Spleen (tissue), 11 donors: ENCODE data around the gene PRSS21. TPM values are rescaled to one million over a fixed set of nuclear protein-coding genes. Genes with fewer than 3 reads are reported as not detected.
A peak's percentile ranks its signal among the peaks of the same experiment; 100 is the strongest.

Experiments used
- DNase-seq: peaks from one replicate; pipeline ENCODE4 v3.0.0-alpha.2; 2020
- H3K27ac ChIP-seq, 8 donors: fragments of 200-600 bp; sonication (generic) in 7 of 8; 1 replicate in 4 of 8; 2 replicates in 4 of 8; pipeline versions ENCODE4 v1.5.0 to v1.8.0; 2016 to 2021; ENCODE audit warnings: inconsistent platforms in 4 of 8, mild to moderate bottlenecking in 4 of 8, moderate library complexity in 1 of 8
- H3K27me3 ChIP-seq, 7 donors: fragments of 200-600 bp; sonication (generic) in 6 of 7; replicated peaks in 1 of 7; 1 replicate in 4 of 7; 2 replicates in 3 of 7; pipeline versions ENCODE4 v1.5.0 to v1.8.0; 2016 to 2021; ENCODE audit warnings: inconsistent platforms in 3 of 7, mild to moderate bottlenecking in 1 of 7
- H3K36me3 ChIP-seq, 6 donors: fragments of 200-600 bp; sonication (generic) in 5 of 6; 1 replicate in 4 of 6; 2 replicates in 2 of 6; pipeline versions ENCODE4 v1.5.0 to v1.8.0; 2016 to 2021; ENCODE audit warnings: inconsistent platforms in 2 of 6
- H3K4me1 ChIP-seq, 6 donors: fragments of 200-600 bp; sonication (generic) in 5 of 6; 1 replicate in 3 of 6; 2 replicates in 3 of 6; pipeline versions ENCODE4 v1.5.0 to v1.8.0; 2016 to 2021; ENCODE audit warnings: inconsistent platforms in 3 of 6
- H3K4me3 ChIP-seq, 8 donors: fragments of 200-600 bp; sonication (generic) in 7 of 8; 1 replicate in 4 of 8; 2 replicates in 4 of 8; pipeline versions ENCODE4 v1.5.0 to v1.8.0; 2016 to 2021; ENCODE audit warnings: inconsistent platforms in 4 of 8, mild to moderate bottlenecking in 4 of 8, moderate library complexity in 2 of 8
- H3K9me3 ChIP-seq, 8 donors: fragments of 200-600 bp; sonication (generic) in 7 of 8; 1 replicate in 4 of 8; 2 replicates in 4 of 8; pipeline versions ENCODE4 v1.5.0 to v1.8.0; 2016 to 2021; ENCODE audit warnings: inconsistent platforms in 4 of 8
- CTCF ChIP-seq, 11 experiments: fragments of 200-600 bp in 7 of 11; fragments of 450-650 bp in 4 of 11; sonication (generic) in 4 of 11; IDR thresholded peaks in 8 of 11; conservative IDR thresholded peaks in 3 of 11; 1 replicate in 7 of 11; 2 replicates in 4 of 11; pipeline versions ENCODE4 v1.4.0 to v1.8.0; 2016 to 2021; ENCODE audit warnings: antibody characterized with exemption in 11 of 11, inconsistent platforms in 4 of 11, mild to moderate bottlenecking in 1 of 11
- POLR2A ChIP-seq, 3 donors: fragments of 450-650 bp; IDR thresholded peaks; one replicate each; pipeline ENCODE4 v1.5.1; 2017; ENCODE audit warnings: antibody characterized with exemption in 3 of 3, mild to moderate bottlenecking in 1 of 3
- POLR2AphosphoS5 ChIP-seq, 3 donors: sonication (generic); formaldehyde crosslinking; IDR thresholded peaks; one replicate each; pipeline ENCODE4 v1.5.1; 2017; ENCODE audit warnings: antibody characterized with exemption in 3 of 3
- WGBS, 5 donors: extraction: QIAGEN DNeasy Blood & Tissue Kit in 3 of 5; methylation state at CpG; one replicate each; pipeline versions ENCODE4 v1.1.5 to v1.1.7; 2013 to 2018; 5-methylcytosine and 5-hydroxymethylcytosine counted together
- intact Hi-C: fragments of 100-400 bp; cut with DNase I; formaldehyde crosslinking; loops from one replicate; pipeline ENCODE4 v1.15.0; 2023; ENCODE audit warnings: low total_unique reads
- polyA plus RNA-seq, 3 donors: library from polyadenylated mRNA; stranded (reverse); fragments of 200-250 nt; gene quantifications; one replicate each; pipeline ENCODE4 v1.2.1, GENCODE V29; 2013
- total RNA-seq, 7 donors: library from RNA; depleted of rRNA in 3 of 7; stranded (reverse); fragments of >200 nt in 3 of 7; fragmentation: NEBNext Ultra II Directional in 4 of 7; extraction: Animal tissue kit (Norgen Biotek cat#: 25700) in 4 of 7; gene quantifications; one replicate each; pipeline versions ENCODE4 v1.1.0 to v1.2.1, GENCODE V29; 2016 to 2021
- donor health status: healthy with polysubstance abuse.
- donor health status: DM: no; HTN: no; CAD: no; lungs with moderate emphysema.
- donor health status: DM: no; HTN: no; CAD: no.
- donor health status: Bipolar disorder and iron deficiency.
- donor health status: healthy.
- donor health status: DM: no; HTN: no; CAD: no.
- donor health status: DM: yes; HTN: yes; CAD: no.

PRSS21 gene
- total and polyA plus RNA-seq, 10 donors: 0.49 to 4.9 (median 1.6) TPM

GRCh38 chr16:2775765-2776499 is 41.1 kb upstream of the PRSS21 start:
- WGBS, 5 donors: 54 to 64% (median 55%) methylated on average over 11 of the region's 11 CpGs
- Histone ChIP-seq H3K4me3 (peak overlapping the region; percentile 75 to 97 (median 93)), H3K9me3 (no peaks in the 10 kb centered on the region), H3K36me3 (peaks cover 0 to 48% (median 39%) of the 10 kb centered on the region in 6 donors), H3K27me3 (no peaks in the 10 kb centered on the region), H3K27ac (peak overlapping the region in 3 of 8 donors; percentile 100), H3K4me1 (peaks cover 22 to 66% (median 41%) of the 10 kb centered on the region in 6 donors)
- peak; percentile 38 for DNase-seq
- TF ChIP-seq POLR2AphosphoS5 (IDR thresholded peaks at IDR 0.05) (no peak), POLR2A (IDR thresholded peaks at IDR 0.05) (no peak), CTCF (IDR thresholded peaks at IDR 0.05 in 8 of 11, conservative IDR thresholded peaks at IDR 0.05 in 3 of 11) (no peak)
- intact Hi-C loops: no loop called here

- Histone ChIP-seq H3K4me3 (peak overlapping the region; percentile 75 to 97 (median 93)), H3K27me3 (no peaks in the 10 kb centered on the region), H3K4me1 (peaks cover 22 to 59% (median 40%) of the 10 kb centered on the region in 6 donors), H3K27ac (peak overlapping the region; percentile 61 to 100 (median 91)), H3K9me3 (no peaks in the 10 kb centered on the region), H3K36me3 (peaks cover 0 to 41% (median 32%) of the 10 kb centered on the region in 6 donors)
- 0 to 2% (median 1%) methylated on average over 16 to 72 of the region's 72 CpGs for WGBS, 5 donors
- TF ChIP-seq POLR2AphosphoS5 (IDR thresholded peaks at IDR 0.05) (no peak), CTCF (IDR thresholded peaks at IDR 0.05 in 8 of 11, conservative IDR thresholded peaks at IDR 0.05 in 3 of 11) (no peak), POLR2A (IDR thresholded peaks at IDR 0.05) (no peak)
- intact Hi-C loops: no loop called here
- peak; percentile 91 for DNase-seq
Measured at GRCh38 chr16:2776500-2777139, 40.4 kb upstream of the PRSS21 start.

GRCh38 chr16:2777231-2777902 is 39.7 kb upstream of the PRSS21 start, which contains the start of gene ELOB:
Gene ELOB (minus strand): TSS chr16:2777280. CDS start chr16:2777239, 41 bp downstream.
- H3K9me3 ChIP-seq: no peaks in the 10 kb centered on the region
- peaks cover 22 to 54% (median 39%) of the 10 kb centered on the region in 6 donors for H3K4me1 ChIP-seq
- H3K4me3 ChIP-seq: peak within 1 kb of the TSS; percentile 75 to 97 (median 93)
- no peaks in the 10 kb centered on the region for H3K27me3 ChIP-seq
- no peak for TF ChIP-seq CTCF (IDR thresholded peaks at IDR 0.05 in 8 of 11, conservative IDR thresholded peaks at IDR 0.05 in 3 of 11)
- peak in 2 of 3 donors; percentile 12 to 21 for TF ChIP-seq POLR2A (IDR thresholded peaks at IDR 0.05)
- peak; percentile 89 to 94 (median 92) for TF ChIP-seq POLR2AphosphoS5 (IDR thresholded peaks at IDR 0.05)
- peak within 1 kb of the TSS; percentile 100 for H3K27ac ChIP-seq
- peaks cover 0 to 33% (median 25%) of the 10 kb centered on the region in 6 donors for H3K36me3 ChIP-seq
- DNase-seq: peak; percentile 97
- intact Hi-C loops: no loop called here
- WGBS, 5 donors: 0 to 3% (median 1%) methylated on average over 8 to 69 of the region's 70 CpGs
